Endodermal cell (in vitro differentiated cells): ENCODE results near the gene ST6GALNAC4. TPM values are rescaled to one million over a fixed set of nuclear protein-coding genes. Genes with fewer than 3 reads are reported as not detected.

Experiments
- DNase-seq: peaks from one replicate; pipeline ENCODE4 v3.0.0-alpha.2; 2017
- H3K27ac ChIP-seq: 2 replicates; pipeline ENCODE4 v1.5.1; 2013; ENCODE audit warnings: mild to moderate bottlenecking, low read depth, low read length, moderate library complexity
- H3K27me3 ChIP-seq: 2 replicates; pipeline ENCODE4 v1.6.1; 2013; ENCODE audit warnings: mild to moderate bottlenecking, low read length, moderate library complexity; ENCODE audit not compliant: insufficient read depth, control insufficient read depth, poor library complexity, severe bottlenecking
- H3K36me3 ChIP-seq: 2 replicates; pipeline ENCODE4 v1.7.0; 2013; ENCODE audit warnings: mild to moderate bottlenecking, low read length, moderate library complexity; ENCODE audit not compliant: control insufficient read depth, insufficient read depth
- H3K4me1 ChIP-seq: one replicate; pipeline ENCODE4 v1.7.0; 2013; ENCODE audit warnings: low read length; ENCODE audit not compliant: control insufficient read depth, insufficient read depth
- H3K4me3 ChIP-seq: 2 replicates; pipeline ENCODE4 v1.5.1; 2013; ENCODE audit warnings: mild to moderate bottlenecking, low read length, moderate library complexity
- H3K9ac ChIP-seq: 2 replicates; pipeline ENCODE4 v1.6.1; 2013; ENCODE audit warnings: mild to moderate bottlenecking, low read length, moderate library complexity; ENCODE audit not compliant: poor library complexity, severe bottlenecking; ENCODE audit errors: extremely low read depth
- H3K9me3 ChIP-seq: 2 replicates; pipeline ENCODE4 v1.6.1; 2013; ENCODE audit warnings: mild to moderate bottlenecking, low read length, moderate library complexity; ENCODE audit not compliant: control insufficient read depth
- H3K27ac Mint-ChIP-seq: 2 replicates; pipeline ENCODE4 v1.8.0; 2020; ENCODE audit warnings: mixed read lengths
- H3K27me3 Mint-ChIP-seq: 2 replicates; pipeline ENCODE4 v1.8.0; 2021; ENCODE audit warnings: mild to moderate bottlenecking, mixed read lengths; ENCODE audit not compliant: insufficient read depth
- H3K36me3 Mint-ChIP-seq: 2 replicates; pipeline ENCODE4 v1.8.0; 2020; ENCODE audit warnings: low read depth, mixed read lengths
- H3K4me1 Mint-ChIP-seq: 2 replicates; pipeline ENCODE4 v1.8.0; 2020; ENCODE audit warnings: mixed read lengths
- H3K4me3 Mint-ChIP-seq: 2 replicates; pipeline ENCODE4 v1.8.0; 2020; ENCODE audit warnings: mild to moderate bottlenecking, moderate library complexity, mixed read lengths
- H3K9me3 Mint-ChIP-seq: 2 replicates; pipeline ENCODE4 v1.8.0; 2020; ENCODE audit warnings: mild to moderate bottlenecking, mixed read lengths
- WGBS, 2 experiments: methylation state at CpG; one replicate each; pipeline versions ENCODE4 v1.1.5 to v1.1.7; 2013; ENCODE audit warnings: missing lambda C conversion rate in 2 of 2, mixed read lengths in 1 of 2; ENCODE audit not compliant: insufficient coverage in 1 of 2, insufficient read length in 1 of 2; 5-methylcytosine and 5-hydroxymethylcytosine counted together
- total RNA-seq, 2 donors: library from RNA; stranded (reverse); fragmentation: NEBNext Ultra II Directional in 1 of 2; extraction: Animal tissue kit (Norgen Biotek cat#: 25700) in 1 of 2; gene quantifications; 2 replicates in 1 of 2; 3 replicates in 1 of 2; pipeline ENCODE4 v1.2.1, GENCODE V29; 2021
- TF ChIP-seq, protein P1 (sequence below): fragments of 200-600 bp; sonication (generic); conservative IDR thresholded peaks from 2 replicates; pipeline ENCODE4 v1.5.0; 2021; ENCODE audit warnings: antibody characterized with exemption, mild to moderate bottlenecking

Gene ST6GALNAC4
- total RNA-seq, 2 donors from 2014 or later = 8.3 to 12.7 TPM

DNA sequence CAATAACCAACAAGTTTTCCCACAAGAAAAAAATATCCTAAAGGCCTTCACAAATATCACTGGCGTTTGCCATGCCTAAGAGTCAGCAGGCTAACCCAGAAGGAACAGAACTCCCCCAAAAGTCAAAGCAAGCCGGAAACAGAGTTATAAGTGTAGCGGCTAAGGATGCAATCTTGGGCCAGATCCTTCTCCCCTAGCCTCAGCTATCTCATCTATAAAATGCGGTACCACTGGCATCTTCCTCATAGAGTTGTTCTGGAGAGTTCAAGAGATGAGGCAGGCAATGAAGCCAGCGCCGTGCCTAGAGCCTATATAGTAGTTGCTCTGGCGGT, 20.2 kb upstream of the ST6GALNAC4 start:
- 22 to 29% methylated on average over 6 to 7 of the region's 7 CpGs for WGBS, 2 experiments
- Histone ChIP-seq H3K36me3 (peaks cover 19% of the 10 kb centered on the region), H3K9me3 (no peaks in the 10 kb centered on the region), H3K27ac (no peak overlapping the region), H3K4me1 (no peaks in the 10 kb centered on the region), H3K9ac (peak overlapping the region; percentile 68), H3K27me3 (no peaks in the 10 kb centered on the region), H3K4me3 (peak overlapping the region; percentile 91)
- H3K9me3 Mint-ChIP-seq = no peaks in the 10 kb centered on the region
- TF ChIP-seq, protein P1, sequence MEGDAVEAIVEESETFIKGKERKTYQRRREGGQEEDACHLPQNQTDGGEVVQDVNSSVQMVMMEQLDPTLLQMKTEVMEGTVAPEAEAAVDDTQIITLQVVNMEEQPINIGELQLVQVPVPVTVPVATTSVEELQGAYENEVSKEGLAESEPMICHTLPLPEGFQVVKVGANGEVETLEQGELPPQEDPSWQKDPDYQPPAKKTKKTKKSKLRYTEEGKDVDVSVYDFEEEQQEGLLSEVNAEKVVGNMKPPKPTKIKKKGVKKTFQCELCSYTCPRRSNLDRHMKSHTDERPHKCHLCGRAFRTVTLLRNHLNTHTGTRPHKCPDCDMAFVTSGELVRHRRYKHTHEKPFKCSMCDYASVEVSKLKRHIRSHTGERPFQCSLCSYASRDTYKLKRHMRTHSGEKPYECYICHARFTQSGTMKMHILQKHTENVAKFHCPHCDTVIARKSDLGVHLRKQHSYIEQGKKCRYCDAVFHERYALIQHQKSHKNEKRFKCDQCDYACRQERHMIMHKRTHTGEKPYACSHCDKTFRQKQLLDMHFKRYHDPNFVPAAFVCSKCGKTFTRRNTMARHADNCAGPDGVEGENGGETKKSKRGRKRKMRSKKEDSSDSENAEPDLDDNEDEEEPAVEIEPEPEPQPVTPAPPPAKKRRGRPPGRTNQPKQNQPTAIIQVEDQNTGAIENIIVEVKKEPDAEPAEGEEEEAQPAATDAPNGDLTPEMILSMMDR = no peak
- DNase-seq = no peak
- H3K27ac Mint-ChIP-seq = peak overlapping the region; percentile 97
- peaks cover 2% of the 10 kb centered on the region for H3K27me3 Mint-ChIP-seq
- H3K4me3 Mint-ChIP-seq = peak overlapping the region; percentile 95
- peaks cover 7% of the 10 kb centered on the region for H3K36me3 Mint-ChIP-seq
- peaks cover 18% of the 10 kb centered on the region for H3K4me1 Mint-ChIP-seq

DNA sequence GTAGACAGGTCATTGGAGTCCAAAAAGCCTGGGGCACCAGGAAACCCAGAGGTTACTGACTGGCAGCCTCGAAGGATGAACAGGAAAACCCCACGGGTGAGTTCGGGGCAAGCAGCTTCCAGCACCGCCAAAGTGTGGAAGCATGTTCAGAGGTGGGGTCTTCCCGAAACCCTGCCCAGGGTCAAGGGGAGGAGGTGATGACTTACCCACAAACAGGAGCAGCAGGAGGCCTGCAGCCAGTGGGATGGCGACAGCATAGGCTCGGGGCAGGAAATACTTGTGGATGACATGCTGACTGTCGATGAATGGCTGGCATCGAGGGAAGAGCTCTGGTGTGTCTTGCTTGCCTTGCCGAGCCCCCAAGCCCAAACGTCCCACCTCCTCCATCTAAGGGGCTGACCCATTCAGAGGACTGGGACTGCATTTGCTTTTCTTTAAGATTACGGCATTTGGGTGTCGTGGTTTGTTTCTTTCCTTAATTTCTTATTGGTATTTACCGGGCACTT, 19.6 kb upstream of the ST6GALNAC4 start:
- Histone ChIP-seq H3K4me3 (peak overlapping the region; percentile 91), H3K9me3 (no peaks in the 10 kb centered on the region), H3K9ac (no peak overlapping the region), H3K27me3 (no peaks in the 10 kb centered on the region), H3K27ac (no peak overlapping the region), H3K4me1 (no peaks in the 10 kb centered on the region), H3K36me3 (peaks cover 13% of the 10 kb centered on the region)
- TF ChIP-seq, protein P1 = no peak
- Mint-ChIP-seq H3K27ac (no peak overlapping the region), H3K27me3 (peaks cover 2% of the 10 kb centered on the region), H3K4me3 (peak overlapping the region; percentile 95), H3K9me3 (no peaks in the 10 kb centered on the region), H3K4me1 (peaks cover 22% of the 10 kb centered on the region), H3K36me3 (peaks cover 7% of the 10 kb centered on the region)
- no peak for DNase-seq
- 85 to 88% methylated on average over 13 to 14 of the region's 14 CpGs for WGBS, 2 experiments

DNA sequence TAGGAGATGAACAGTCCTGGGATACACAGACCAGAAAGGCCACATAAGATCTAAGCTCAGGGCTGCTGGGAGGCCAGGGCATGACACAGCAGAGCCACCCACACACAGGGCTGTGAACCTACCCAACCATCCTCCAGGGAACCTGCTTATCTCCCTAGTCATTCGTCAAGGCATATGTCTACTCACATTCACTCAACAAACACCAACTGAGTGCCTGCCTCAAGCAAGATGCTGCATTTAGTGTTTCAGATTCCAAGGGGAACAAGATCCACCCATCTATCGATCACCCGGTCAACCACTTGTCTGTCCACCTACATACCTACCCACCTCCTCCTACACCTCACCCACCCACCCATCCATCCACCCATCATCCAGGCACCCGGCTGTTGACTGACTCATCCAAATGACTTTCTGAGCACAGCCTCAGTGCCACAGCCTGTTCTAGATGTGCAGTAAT, 19.0 kb upstream of the ST6GALNAC4 start:
- Histone ChIP-seq H3K36me3 (peaks cover 6% of the 10 kb centered on the region), H3K27ac (no peak overlapping the region), H3K9ac (no peak overlapping the region), H3K4me1 (no peaks in the 10 kb centered on the region), H3K9me3 (no peaks in the 10 kb centered on the region), H3K4me3 (no peak overlapping the region), H3K27me3 (no peaks in the 10 kb centered on the region)
- no peak for DNase-seq
- no peaks in the 10 kb centered on the region for H3K9me3 Mint-ChIP-seq
- H3K4me3 Mint-ChIP-seq = peak overlapping the region; percentile 95
- peaks cover 7% of the 10 kb centered on the region for H3K36me3 Mint-ChIP-seq
- 67 to 89% methylated on average over 1 to 4 of the region's 4 CpGs for WGBS, 2 experiments
- TF ChIP-seq, protein P1 = no peak
- H3K4me1 Mint-ChIP-seq = peaks cover 26% of the 10 kb centered on the region
- H3K27me3 Mint-ChIP-seq = peaks cover 2% of the 10 kb centered on the region
- H3K27ac Mint-ChIP-seq = no peak overlapping the region
